ENCODE measurements around the gene GRIN2A. TPM values are rescaled to one million over a fixed set of nuclear protein-coding genes. Genes with fewer than 3 reads are reported as not detected.

The GRIN2A gene
- total RNA-seq, 1 donor from 2014 or later = not detected

DNA sequence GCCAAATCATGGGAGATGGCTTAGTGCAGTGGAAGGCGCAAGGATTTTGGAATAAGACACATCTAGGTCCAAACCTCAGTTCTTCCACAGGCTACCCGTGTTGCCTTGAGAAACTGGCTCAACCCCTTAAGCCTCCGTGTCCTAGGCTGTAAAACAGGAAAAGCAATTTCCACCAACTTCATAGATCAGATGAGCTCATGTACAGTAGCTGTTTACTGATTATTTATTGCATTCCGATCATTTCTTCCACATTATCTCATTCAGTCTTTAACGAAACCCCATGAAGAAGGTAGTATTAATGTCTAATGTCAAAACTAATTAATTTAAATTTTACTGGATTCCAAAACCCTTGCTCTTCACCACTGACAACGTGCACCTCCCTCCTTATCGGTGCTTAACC is 231.6 kb downstream of the GRIN2A start:
- Mint-ChIP-seq H3K4me1 (ENCODE audit: unreplicated experiment) (no peaks in the 10 kb centered on the region), H3K27me3 (ENCODE audit: unreplicated experiment) (no peaks in the 10 kb centered on the region)

DNA sequence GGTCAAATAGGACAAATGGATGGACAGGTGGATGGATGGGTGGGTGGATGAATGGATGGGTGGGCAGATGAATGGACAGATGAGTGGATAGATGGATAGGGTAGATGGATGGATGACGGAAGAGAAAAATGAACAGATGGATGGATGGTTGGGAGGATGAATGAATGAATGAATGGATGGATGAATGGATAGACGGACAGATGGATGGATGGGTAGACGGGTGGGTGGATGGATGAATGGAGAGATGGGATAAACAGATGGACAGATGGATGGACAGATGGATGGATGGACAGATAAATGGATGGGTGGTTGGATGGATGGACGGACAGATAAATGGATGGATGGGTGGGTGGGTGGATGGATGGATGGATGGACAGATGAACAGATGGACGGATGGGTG is 232.8 kb downstream of the GRIN2A start:
- TF ChIP-seq, protein P1, sequence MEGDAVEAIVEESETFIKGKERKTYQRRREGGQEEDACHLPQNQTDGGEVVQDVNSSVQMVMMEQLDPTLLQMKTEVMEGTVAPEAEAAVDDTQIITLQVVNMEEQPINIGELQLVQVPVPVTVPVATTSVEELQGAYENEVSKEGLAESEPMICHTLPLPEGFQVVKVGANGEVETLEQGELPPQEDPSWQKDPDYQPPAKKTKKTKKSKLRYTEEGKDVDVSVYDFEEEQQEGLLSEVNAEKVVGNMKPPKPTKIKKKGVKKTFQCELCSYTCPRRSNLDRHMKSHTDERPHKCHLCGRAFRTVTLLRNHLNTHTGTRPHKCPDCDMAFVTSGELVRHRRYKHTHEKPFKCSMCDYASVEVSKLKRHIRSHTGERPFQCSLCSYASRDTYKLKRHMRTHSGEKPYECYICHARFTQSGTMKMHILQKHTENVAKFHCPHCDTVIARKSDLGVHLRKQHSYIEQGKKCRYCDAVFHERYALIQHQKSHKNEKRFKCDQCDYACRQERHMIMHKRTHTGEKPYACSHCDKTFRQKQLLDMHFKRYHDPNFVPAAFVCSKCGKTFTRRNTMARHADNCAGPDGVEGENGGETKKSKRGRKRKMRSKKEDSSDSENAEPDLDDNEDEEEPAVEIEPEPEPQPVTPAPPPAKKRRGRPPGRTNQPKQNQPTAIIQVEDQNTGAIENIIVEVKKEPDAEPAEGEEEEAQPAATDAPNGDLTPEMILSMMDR (IDR thresholded peaks at IDR 0.05) = no peak
- peaks cover 27% of the 10 kb centered on the region for H3K9me3 Mint-ChIP-seq (ENCODE audit: unreplicated experiment)
- no peak for DNase-seq (ENCODE audit: extremely low spot score, unreplicated experiment)
- no peaks in the 10 kb centered on the region for H3K36me3 Mint-ChIP-seq (ENCODE audit: unreplicated experiment)
- no peak overlapping the region for H3K4me3 Mint-ChIP-seq (ENCODE audit: unreplicated experiment)
- H3K27ac Mint-ChIP-seq (ENCODE audit: unreplicated experiment) = no peak overlapping the region
- no peaks in the 10 kb centered on the region for H3K27me3 Mint-ChIP-seq (ENCODE audit: unreplicated experiment)
- no peaks in the 10 kb centered on the region for H3K4me1 Mint-ChIP-seq (ENCODE audit: unreplicated experiment)

More for the DNA sequence above, 231.6 kb downstream of the GRIN2A start:
- H3K36me3 Mint-ChIP-seq (ENCODE audit: unreplicated experiment) = no peaks in the 10 kb centered on the region
- H3K27ac Mint-ChIP-seq (ENCODE audit: unreplicated experiment) = no peak overlapping the region
- H3K4me3 Mint-ChIP-seq (ENCODE audit: unreplicated experiment) = no peak overlapping the region
- no peak for DNase-seq (ENCODE audit: extremely low spot score, unreplicated experiment)
- H3K9me3 Mint-ChIP-seq (ENCODE audit: unreplicated experiment) = peaks cover 22% of the 10 kb centered on the region
- TF ChIP-seq, protein P1 (IDR thresholded peaks at IDR 0.05) = no peak

DNA sequence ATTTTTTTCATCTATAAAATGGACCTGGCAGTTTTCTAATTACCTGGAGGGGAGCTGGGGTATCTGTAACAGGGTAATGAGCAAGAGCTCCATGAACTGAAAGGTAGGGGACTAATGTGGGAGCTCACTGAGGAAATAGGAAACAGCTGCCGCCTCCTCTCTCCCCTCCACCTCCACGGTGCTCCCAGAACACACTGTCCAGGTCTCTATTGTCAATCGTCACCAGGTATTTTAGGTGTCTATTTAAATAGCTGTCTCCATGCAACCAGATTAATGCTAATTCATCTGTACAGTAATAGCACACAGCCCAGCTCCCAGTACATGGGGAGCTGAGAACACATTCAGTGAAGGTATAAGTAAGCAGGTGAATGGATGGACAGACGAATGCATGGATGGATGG is 233.3 kb downstream of the GRIN2A start:
- Mint-ChIP-seq H3K4me3 (ENCODE audit: unreplicated experiment) (no peak overlapping the region), H3K36me3 (ENCODE audit: unreplicated experiment) (no peaks in the 10 kb centered on the region), H3K27ac (ENCODE audit: unreplicated experiment) (no peak overlapping the region), H3K9me3 (ENCODE audit: unreplicated experiment) (peaks cover 26% of the 10 kb centered on the region), H3K4me1 (ENCODE audit: unreplicated experiment) (no peaks in the 10 kb centered on the region), H3K27me3 (ENCODE audit: unreplicated experiment) (no peaks in the 10 kb centered on the region)
- TF ChIP-seq, protein P1 (IDR thresholded peaks at IDR 0.05) = no peak
- DNase-seq (ENCODE audit: extremely low spot score, unreplicated experiment) = no peak

DNA sequence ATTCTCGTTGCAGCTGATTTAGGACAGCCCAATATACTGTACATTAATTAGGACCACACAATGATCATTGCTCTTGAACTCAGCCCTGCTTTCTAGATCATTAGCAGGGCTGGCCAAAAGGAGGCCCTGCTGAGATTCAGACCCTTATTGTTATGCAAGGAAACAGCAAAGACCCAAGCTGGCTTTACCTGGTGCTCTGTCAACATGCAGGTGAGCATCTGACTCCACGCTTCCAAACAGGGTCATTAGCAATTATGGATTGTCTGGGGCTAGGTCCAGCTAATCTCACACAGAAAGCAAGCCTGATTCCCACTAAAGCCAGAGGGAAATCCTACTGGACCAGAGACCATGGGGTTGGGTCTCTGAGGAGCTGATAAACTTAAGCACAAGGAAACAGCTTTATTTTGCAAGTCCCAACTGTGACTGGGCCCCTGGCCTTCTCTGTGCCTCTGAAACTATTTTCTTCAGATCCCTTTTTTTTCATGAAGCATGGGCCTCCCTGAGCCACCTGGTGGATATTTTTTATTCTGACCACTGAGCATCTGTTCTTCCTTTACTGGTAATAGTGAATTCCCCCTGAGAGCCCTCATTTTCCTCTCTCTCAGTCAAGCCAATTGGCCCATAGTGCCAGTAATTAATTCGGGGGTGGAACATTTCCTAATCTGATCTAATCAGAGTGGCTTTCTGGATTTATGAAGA is 236.1 kb downstream of the GRIN2A start:
- Mint-ChIP-seq H3K4me3 (ENCODE audit: unreplicated experiment) (no peak overlapping the region), H3K36me3 (ENCODE audit: unreplicated experiment) (no peaks in the 10 kb centered on the region), H3K27me3 (ENCODE audit: unreplicated experiment) (no peaks in the 10 kb centered on the region), H3K9me3 (ENCODE audit: unreplicated experiment) (peaks cover 20% of the 10 kb centered on the region), H3K4me1 (ENCODE audit: unreplicated experiment) (no peaks in the 10 kb centered on the region), H3K27ac (ENCODE audit: unreplicated experiment) (no peak overlapping the region)
- DNase-seq (ENCODE audit: extremely low spot score, unreplicated experiment) = no peak
- TF ChIP-seq, protein P1 (IDR thresholded peaks at IDR 0.05) = no peak

DNA sequence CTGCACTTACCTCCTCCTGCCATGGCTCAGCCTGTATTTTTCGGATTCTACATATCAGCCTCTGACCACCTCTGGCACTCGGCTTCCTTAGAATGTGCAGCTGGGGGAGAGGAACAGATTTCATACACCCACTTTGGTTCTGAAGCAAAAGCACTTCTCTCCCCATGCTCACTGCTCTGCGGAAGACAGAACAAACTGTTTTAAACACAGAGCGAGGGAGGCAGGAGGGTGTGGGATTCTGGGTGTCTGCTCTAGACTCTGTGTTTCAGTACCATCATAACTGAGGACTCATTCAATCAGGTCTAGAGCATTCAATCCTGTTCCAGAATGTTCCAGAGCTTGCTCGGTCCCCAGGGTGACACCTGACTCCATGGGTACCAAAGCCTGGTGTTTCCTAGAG is 239.1 kb downstream of the GRIN2A start:
- no peak for DNase-seq (ENCODE audit: extremely low spot score, unreplicated experiment)
- Mint-ChIP-seq H3K27ac (ENCODE audit: unreplicated experiment) (no peak overlapping the region), H3K4me3 (ENCODE audit: unreplicated experiment) (no peak overlapping the region), H3K36me3 (ENCODE audit: unreplicated experiment) (no peaks in the 10 kb centered on the region), H3K27me3 (ENCODE audit: unreplicated experiment) (no peaks in the 10 kb centered on the region), H3K4me1 (ENCODE audit: unreplicated experiment) (no peaks in the 10 kb centered on the region), H3K9me3 (ENCODE audit: unreplicated experiment) (peaks cover 23% of the 10 kb centered on the region)
- TF ChIP-seq, protein P1 (IDR thresholded peaks at IDR 0.05) = no peak
